Activated CD8-positive, alpha-beta T cell treated with anti-CD3 and anti-CD28 coated beads for 36 hours (primary cell): ENCODE measurements around the gene DACH1. TPM values are rescaled to one million over a fixed set of nuclear protein-coding genes. Genes with fewer than 3 reads are reported as not detected.

ENCODE experiments used
- ATAC-seq: fragments of 200-7000 bp; cut with Tn5 transposase; one replicate; pipeline ENCODE4 v1.10.0; 2021; ENCODE audit warnings: mild to moderate bottlenecking, moderate library complexity
- CTCF ChIA-PET: fragments of 350-600 bp; sonication (Branson Sonifier 250); formaldehyde crosslinking; loops from one replicate; lab custom pipeline; 2021; ENCODE audit warnings: antibody characterized with exemption; lab: Charles Lee
- POLR2A ChIA-PET: fragments of 350-600 bp; sonication (Branson Sonifier 250); formaldehyde crosslinking; loops from one replicate; lab custom pipeline; 2021; ENCODE audit warnings: antibody characterized with exemption; lab: Charles Lee
- DNase-seq: peaks from one replicate; pipeline ENCODE4 v3.0.0-alpha.2; 2020
- H3K27ac Mint-ChIP-seq: one replicate; pipeline ENCODE4 v1.8.0; 2021; ENCODE audit warnings: mild to moderate bottlenecking, mixed read lengths
- H3K27me3 Mint-ChIP-seq: one replicate; pipeline ENCODE4 v1.8.0; 2021; ENCODE audit warnings: mixed read lengths
- H3K36me3 Mint-ChIP-seq: one replicate; pipeline ENCODE4 v1.8.0; 2021; ENCODE audit warnings: low read depth, mixed read lengths
- H3K4me1 Mint-ChIP-seq: one replicate; pipeline ENCODE4 v1.8.0; 2021; ENCODE audit warnings: low read depth, mixed read lengths
- H3K4me3 Mint-ChIP-seq: one replicate; pipeline ENCODE4 v1.8.0; 2021; ENCODE audit warnings: mild to moderate bottlenecking, moderate library complexity, mixed read lengths
- H3K9me3 Mint-ChIP-seq: one replicate; pipeline ENCODE4 v1.8.0; 2021; ENCODE audit warnings: mixed read lengths
- CTCF ChIP-seq: fragments of 200-600 bp; IDR thresholded peaks from one replicate; pipeline ENCODE4 v1.8.0; 2022; ENCODE audit warnings: antibody characterized with exemption, mild to moderate bottlenecking
- intact Hi-C: fragments of 100-400 bp; cut with micrococcal nuclease; formaldehyde crosslinking; loops from one replicate; pipeline ENCODE4 v1.10.0; 2022
- total RNA-seq, 2 experiments: library from RNA; stranded (reverse); gene quantifications; one replicate each; pipeline ENCODE4 v1.2.3, GENCODE V29; 2021

Gene DACH1
- total RNA-seq, 2 experiments from 2014 or later, result not detected

DNA sequence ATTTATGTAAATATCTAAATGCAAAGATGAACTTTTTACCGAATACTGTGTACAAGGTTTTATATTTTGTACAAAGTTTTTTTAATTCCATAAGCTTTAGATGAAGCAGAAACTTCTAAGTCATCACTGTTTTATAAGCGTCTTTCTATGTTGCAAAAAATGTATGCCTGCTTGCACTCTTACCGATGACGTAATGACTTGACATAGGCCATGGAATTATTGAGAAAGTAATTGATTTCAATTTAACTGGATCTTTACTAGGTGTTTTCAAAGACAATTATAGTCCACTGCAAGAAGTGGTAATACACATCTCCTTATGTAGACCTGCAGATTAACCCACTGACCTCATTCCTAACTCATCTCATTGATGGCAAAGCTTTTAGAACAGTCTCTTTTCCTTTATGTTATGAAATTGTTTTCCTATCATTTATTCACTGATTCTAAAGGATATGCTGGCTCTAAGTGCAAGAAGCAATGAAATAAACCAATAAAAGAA lies 10.4 kb downstream of the DACH1 start:
- Mint-ChIP-seq H3K27ac (no peak overlapping the region), H3K4me1 (no peaks in the 10 kb centered on the region), H3K4me3 (no peak overlapping the region), H3K27me3 (peaks cover 3% of the 10 kb centered on the region), H3K36me3 (no peaks in the 10 kb centered on the region), H3K9me3 (no peaks in the 10 kb centered on the region)
- CTCF ChIA-PET, result no interaction called here
- ATAC-seq (no peak), DNase-seq (no peak)
- intact Hi-C loops, result no loop called here
- POLR2A ChIA-PET, result no interaction called here
- TF ChIP-seq CTCF, result no peak

DNA sequence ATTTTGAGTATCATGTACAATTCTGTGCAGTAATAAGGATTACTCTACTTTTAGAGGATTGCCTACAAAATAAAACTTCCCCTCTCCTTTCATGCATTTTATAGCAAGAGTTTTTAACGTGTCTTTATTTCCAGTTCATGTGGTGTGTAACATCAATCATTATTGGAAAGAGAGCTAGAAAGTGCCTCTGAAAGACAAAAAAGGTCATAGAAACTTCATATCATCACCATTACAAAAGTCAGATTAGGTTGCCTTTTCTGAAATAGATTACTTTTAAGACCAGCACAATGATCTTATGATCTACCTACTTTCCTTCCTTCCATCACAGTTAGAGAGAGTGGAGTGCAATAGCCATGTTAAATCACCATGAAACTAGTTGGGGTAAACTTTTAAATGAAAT lies 12.6 kb downstream of the DACH1 start:
- ATAC-seq (no peak), DNase-seq (no peak)
- H3K9me3 Mint-ChIP-seq, result no peaks in the 10 kb centered on the region
- ChIA-PET POLR2A (no interaction called here), CTCF (no interaction called here)
- H3K27me3 Mint-ChIP-seq, result peaks cover 3% of the 10 kb centered on the region
- intact Hi-C loops, result no loop called here
- no peaks in the 10 kb centered on the region for H3K4me1 Mint-ChIP-seq
- TF ChIP-seq CTCF, result no peak
- H3K27ac Mint-ChIP-seq, result no peak overlapping the region
- H3K4me3 Mint-ChIP-seq, result no peak overlapping the region
- no peaks in the 10 kb centered on the region for H3K36me3 Mint-ChIP-seq

DNA sequence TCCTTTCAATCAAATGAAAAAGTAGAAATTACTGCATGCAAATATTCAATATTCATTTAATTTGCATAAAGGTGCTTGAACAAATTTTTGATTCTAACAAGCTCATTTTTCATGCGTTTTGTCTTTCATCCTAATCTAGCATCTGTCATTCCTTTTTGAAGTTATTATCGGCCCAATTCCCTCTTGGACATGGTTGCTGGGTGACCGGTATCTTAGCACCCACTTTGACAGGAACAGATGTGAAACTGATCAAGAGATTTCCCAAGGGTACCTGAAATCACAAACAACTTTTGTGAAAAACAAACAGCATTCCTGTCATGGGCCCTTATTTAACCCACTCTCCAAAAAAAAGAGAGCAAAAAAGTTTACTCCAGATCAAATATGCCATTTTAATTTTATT lies 13.3 kb downstream of the DACH1 start:
- Mint-ChIP-seq H3K27ac (no peak overlapping the region), H3K27me3 (peaks cover 3% of the 10 kb centered on the region), H3K4me3 (no peak overlapping the region), H3K4me1 (no peaks in the 10 kb centered on the region), H3K36me3 (no peaks in the 10 kb centered on the region), H3K9me3 (no peaks in the 10 kb centered on the region)
- DNase-seq (no peak), ATAC-seq (no peak)
- intact Hi-C loops, result no loop called here
- POLR2A ChIA-PET, result no interaction called here
- TF ChIP-seq CTCF, result no peak
- CTCF ChIA-PET, result no interaction called here

DNA sequence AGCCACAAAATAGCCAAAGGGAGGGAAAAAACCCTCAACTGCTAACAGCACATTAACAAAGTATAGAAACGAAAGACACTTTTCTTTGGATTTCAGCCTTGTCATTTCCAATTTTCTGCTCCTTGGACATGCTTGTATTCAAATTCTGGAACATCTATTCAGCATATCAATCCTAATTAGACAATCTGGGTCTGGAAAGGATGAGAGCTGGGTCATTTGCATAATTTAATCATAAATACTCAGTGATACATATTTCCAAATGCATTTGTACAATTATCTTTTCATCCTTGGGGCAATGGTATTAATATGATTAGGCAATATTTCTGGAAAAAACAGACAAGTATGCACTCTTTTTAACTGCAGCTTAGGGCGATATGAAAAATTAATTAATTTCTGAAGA lies 14.3 kb downstream of the DACH1 start:
- intact Hi-C loops, result no loop called here
- DNase-seq (no peak), ATAC-seq (no peak)
- Mint-ChIP-seq H3K27ac (no peak overlapping the region), H3K27me3 (peaks cover 1% of the 10 kb centered on the region), H3K4me3 (no peak overlapping the region), H3K4me1 (no peaks in the 10 kb centered on the region), H3K36me3 (no peaks in the 10 kb centered on the region), H3K9me3 (no peaks in the 10 kb centered on the region)
- ChIA-PET CTCF (no interaction called here), POLR2A (no interaction called here)
- no peak for TF ChIP-seq CTCF

GRCh38 chr13:71851498-71852409 lies 15.2 kb downstream of the DACH1 start:
- DNase-seq, result no peak
- TF ChIP-seq CTCF, result no peak
- ChIA-PET POLR2A (no interaction called here), CTCF (no interaction called here)
- intact Hi-C loops, result no loop called here
- Mint-ChIP-seq H3K4me1 (no peaks in the 10 kb centered on the region), H3K4me3 (no peak overlapping the region), H3K27me3 (peaks cover 1% of the 10 kb centered on the region), H3K27ac (no peak overlapping the region), H3K9me3 (no peaks in the 10 kb centered on the region), H3K36me3 (no peaks in the 10 kb centered on the region)
- no peak for ATAC-seq
